ENCODE measurements around the gene TBC1D17. TPM values are rescaled to one million over a fixed set of nuclear protein-coding genes. Genes with fewer than 3 reads are reported as not detected.

Gene TBC1D17
- total RNA-seq, 2 donors from 2014 or later: 33.0 to 51.4 TPM

DNA sequence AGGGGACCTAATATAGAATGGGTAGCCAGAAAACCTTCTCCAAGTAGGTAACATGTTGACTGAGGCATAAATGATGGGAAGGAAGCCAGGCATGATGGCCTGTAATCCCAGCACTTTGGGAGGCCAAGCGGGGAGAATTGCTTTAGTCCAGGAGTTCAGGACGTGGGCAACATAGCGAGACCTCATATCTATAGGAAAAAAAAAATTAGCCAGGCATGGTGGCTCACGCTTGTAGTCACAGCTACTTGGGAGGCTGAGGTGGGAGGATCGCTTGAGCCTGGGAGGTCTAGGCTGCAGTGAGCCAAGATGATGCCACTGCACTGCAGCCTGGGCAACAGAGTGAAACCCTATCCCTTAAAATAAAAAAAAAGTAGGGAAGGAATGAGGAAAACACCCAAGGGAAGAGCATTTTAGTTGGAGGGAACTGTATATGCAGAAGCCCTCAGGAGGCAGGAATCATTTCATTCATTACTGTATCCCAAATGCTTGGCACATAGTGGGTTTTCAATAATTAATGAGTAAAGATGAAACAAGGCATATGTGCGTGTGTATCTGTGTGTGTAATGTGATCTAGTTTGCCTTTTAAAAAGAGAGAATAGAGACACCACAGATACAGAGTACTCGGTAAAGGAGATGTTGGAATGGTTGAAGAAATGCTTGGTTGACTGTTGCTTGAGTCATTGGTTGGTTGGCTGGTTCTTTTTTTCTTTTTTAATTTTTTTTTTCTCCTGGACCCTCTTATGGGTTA, 54.0 kb downstream of the TBC1D17 start:
- peaks cover 12% of the 10 kb centered on the region for H3K4me1 ChIP-seq (replicated peaks)
- WGBS: 91% methylated on average over 7 of the region's 7 CpGs
- no peaks in the 10 kb centered on the region for H3K27me3 ChIP-seq (replicated peaks; ENCODE audit: insufficient read depth)
- H3K36me3 ChIP-seq: no peaks in the 10 kb centered on the region
- H3K4me3 ChIP-seq: no peak overlapping the region
- H3K27ac ChIP-seq: no peak overlapping the region
- no peaks in the 10 kb centered on the region for H3K9me3 ChIP-seq
- TF ChIP-seq, protein P1, sequence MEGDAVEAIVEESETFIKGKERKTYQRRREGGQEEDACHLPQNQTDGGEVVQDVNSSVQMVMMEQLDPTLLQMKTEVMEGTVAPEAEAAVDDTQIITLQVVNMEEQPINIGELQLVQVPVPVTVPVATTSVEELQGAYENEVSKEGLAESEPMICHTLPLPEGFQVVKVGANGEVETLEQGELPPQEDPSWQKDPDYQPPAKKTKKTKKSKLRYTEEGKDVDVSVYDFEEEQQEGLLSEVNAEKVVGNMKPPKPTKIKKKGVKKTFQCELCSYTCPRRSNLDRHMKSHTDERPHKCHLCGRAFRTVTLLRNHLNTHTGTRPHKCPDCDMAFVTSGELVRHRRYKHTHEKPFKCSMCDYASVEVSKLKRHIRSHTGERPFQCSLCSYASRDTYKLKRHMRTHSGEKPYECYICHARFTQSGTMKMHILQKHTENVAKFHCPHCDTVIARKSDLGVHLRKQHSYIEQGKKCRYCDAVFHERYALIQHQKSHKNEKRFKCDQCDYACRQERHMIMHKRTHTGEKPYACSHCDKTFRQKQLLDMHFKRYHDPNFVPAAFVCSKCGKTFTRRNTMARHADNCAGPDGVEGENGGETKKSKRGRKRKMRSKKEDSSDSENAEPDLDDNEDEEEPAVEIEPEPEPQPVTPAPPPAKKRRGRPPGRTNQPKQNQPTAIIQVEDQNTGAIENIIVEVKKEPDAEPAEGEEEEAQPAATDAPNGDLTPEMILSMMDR (IDR thresholded peaks at IDR 0.05): no peak
- TF ChIP-seq POLR2AphosphoS5 (IDR thresholded peaks at IDR 0.05): no peak
- TF ChIP-seq POLR2A (IDR thresholded peaks at IDR 0.05): no peak
- DNase-seq (ENCODE audit: low spot score): no peak
- intact Hi-C loops (cut with DNase I): loop anchor here (10.0 kb wide), 2 partner anchors 93 to 203 kb away; partner anchors contain the start of genes VRK3 and ZNF473

DNA sequence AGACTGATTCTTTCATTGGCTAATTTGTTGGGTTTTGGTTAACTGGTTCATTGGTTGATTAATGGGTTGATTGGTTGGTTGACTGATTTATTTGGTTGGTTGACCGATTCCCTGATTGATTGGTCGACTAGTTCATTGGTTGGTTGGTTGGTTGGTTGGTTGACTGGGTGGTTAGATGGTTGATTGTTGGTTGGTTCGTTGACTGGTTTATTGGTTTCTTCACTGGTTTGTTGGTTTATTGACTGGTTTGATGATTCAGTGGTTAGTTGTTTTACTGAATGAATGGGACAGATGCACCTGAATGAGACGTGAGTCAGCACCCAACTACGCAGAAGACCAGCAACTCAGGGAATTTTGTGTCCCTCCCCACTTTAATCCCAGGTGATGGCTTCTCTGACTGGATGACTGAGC, 54.5 kb downstream of the TBC1D17 start:
- TF ChIP-seq POLR2A (IDR thresholded peaks at IDR 0.05) (no peak), POLR2AphosphoS5 (IDR thresholded peaks at IDR 0.05) (no peak)
- TF ChIP-seq, protein P1 (IDR thresholded peaks at IDR 0.05): no peak
- intact Hi-C loops (cut with DNase I): loop anchor here (10.0 kb wide), 2 partner anchors 93 to 203 kb away; partner anchors contain the start of genes VRK3 and ZNF473
- WGBS: 91% methylated on average over 5 of the region's 5 CpGs
- H3K27me3 ChIP-seq (replicated peaks; ENCODE audit: insufficient read depth): no peaks in the 10 kb centered on the region
- H3K36me3 ChIP-seq: no peaks in the 10 kb centered on the region
- no peak overlapping the region for H3K4me3 ChIP-seq
- DNase-seq (ENCODE audit: low spot score): no peak
- no peaks in the 10 kb centered on the region for H3K9me3 ChIP-seq
- H3K27ac ChIP-seq: no peak overlapping the region
- peaks cover 12% of the 10 kb centered on the region for H3K4me1 ChIP-seq (replicated peaks)

DNA sequence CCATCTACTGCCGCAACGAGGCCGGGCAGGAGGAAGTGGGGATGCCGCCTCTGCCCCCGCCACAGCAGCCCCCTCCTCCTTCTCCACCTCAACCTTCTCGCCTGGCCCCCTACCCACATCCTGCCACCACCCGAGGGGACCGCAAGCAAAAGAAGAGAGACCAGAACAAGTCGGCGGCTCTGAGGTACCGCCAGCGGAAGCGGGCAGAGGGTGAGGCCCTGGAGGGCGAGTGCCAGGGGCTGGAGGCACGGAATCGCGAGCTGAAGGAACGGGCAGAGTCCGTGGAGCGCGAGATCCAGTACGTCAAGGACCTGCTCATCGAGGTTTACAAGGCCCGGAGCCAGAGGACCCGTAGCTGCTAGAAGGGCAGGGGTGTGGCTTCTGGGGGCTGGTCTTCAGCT, 55.2 kb downstream of the TBC1D17 start:
- TF ChIP-seq POLR2AphosphoS5 (IDR thresholded peaks at IDR 0.05) (no peak), POLR2A (IDR thresholded peaks at IDR 0.05) (no peak)
- TF ChIP-seq, protein P1 (IDR thresholded peaks at IDR 0.05): no peak
- DNase-seq (ENCODE audit: low spot score): no peak
- Histone ChIP-seq H3K9me3 (no peaks in the 10 kb centered on the region), H3K4me3 (no peak overlapping the region), H3K36me3 (no peaks in the 10 kb centered on the region), H3K4me1 (replicated peaks) (peaks cover 7% of the 10 kb centered on the region), H3K27me3 (replicated peaks; ENCODE audit: insufficient read depth) (no peaks in the 10 kb centered on the region), H3K27ac (no peak overlapping the region)
- 90% methylated on average over 23 of the region's 25 CpGs for WGBS
- intact Hi-C loops (cut with DNase I): loop anchor here (10.0 kb wide), 2 partner anchors 92 to 202 kb away; partner anchors contain the start of genes VRK3 and ZNF473

DNA sequence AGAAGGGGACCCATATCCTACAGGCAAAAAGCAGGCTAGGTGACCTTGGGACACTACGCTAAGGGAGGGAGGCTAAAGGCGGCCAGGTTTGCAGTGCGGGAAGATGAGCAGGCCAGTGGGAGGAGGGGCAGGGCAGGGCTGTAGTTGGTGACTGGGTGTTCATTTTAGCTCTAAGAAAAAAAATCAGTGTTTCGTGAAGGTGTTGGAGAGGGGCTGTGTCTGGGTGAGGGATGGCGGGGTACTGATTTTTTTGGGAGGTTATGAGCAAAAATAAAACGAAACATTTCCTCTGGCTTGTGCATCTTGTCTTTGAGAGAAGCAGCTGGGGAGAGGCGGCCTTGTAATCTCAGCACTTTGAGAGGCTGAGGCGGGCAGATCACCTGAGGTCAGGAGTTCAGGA, 56.1 kb downstream of the TBC1D17 start:
- H3K4me1 ChIP-seq (replicated peaks): peaks cover 7% of the 10 kb centered on the region
- no peak overlapping the region for H3K4me3 ChIP-seq
- DNase-seq (ENCODE audit: low spot score): no peak
- H3K36me3 ChIP-seq: no peaks in the 10 kb centered on the region
- no peak overlapping the region for H3K27ac ChIP-seq
- H3K9me3 ChIP-seq: no peaks in the 10 kb centered on the region
- TF ChIP-seq, protein P1 (IDR thresholded peaks at IDR 0.05): no peak
- TF ChIP-seq POLR2A (IDR thresholded peaks at IDR 0.05) (no peak), POLR2AphosphoS5 (IDR thresholded peaks at IDR 0.05) (no peak)
- no peaks in the 10 kb centered on the region for H3K27me3 ChIP-seq (replicated peaks; ENCODE audit: insufficient read depth)
- WGBS: 90% methylated on average over 8 of the region's 8 CpGs
- intact Hi-C loops (cut with DNase I): loop anchor here (10.0 kb wide), 2 partner anchors 91 to 201 kb away; partner anchors contain the start of genes VRK3 and ZNF473
